Measurements from ENCODE around the gene RAB3IL1.

DNA sequence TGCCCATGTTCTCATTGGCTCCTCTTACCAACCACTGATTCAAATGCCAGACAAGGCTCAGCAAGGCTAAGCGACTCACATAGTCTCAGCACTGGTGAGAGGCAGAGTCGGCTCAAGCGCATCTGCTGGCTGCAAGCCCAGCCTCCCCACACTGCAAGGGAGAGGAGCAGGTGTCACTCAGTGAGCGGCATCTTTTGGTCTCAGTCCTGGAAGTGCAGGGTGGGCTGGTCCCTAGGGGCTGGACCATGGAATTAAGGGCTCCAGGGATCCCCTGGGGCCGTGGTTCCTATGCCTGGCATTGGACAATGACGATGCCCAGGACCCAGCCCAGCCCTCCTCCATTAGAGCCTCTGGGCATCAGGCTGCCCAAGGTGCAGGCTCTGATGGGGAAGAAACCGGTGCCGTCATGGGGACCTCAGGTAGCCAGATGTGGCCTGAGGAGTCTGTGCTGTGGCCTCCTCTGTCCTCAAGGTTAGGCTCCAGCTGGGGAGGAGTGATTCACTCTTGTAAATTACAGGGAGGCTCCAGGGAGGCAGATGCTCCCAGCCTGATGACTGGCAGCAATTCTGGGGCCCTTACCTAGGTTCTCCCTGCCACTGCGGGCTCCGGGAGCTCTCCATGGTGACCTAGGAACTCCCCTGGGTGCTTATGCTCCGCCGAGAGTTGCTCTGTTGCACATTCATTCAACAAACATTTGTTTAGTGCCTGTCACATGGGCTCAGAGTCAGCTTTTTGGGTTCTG lies 61.3 kb downstream of the RAB3IL1 start:
- TF ChIP-seq ZKSCAN1 (IDR thresholded peaks at IDR 0.05; ENCODE audit: low read depth, low read length) (no peak), PHF8 (IDR thresholded peaks at IDR 0.05; ENCODE audit: borderline replicate concordance, low read length) (no peak), NRF1 (conservative IDR thresholded peaks at IDR 0.05 in 1 of 2, IDR thresholded peaks at IDR 0.05 in 1 of 2) (no peak), CC2D1A (IDR thresholded peaks at IDR 0.05) (no peak), POLR2AphosphoS5 (IDR thresholded peaks at IDR 0.05; ENCODE audit: control insufficient read depth, insufficient read depth, low read depth, low read length) (no peak), SMAD4 (CRISPR knock-in tag; conservative IDR thresholded peaks at IDR 0.05) (no peak), MAX (CRISPR knock-in tag; IDR thresholded peaks at IDR 0.05) (no peak), CREM (IDR thresholded peaks at IDR 0.05; ENCODE audit: low read depth) (no peak), ILF3 (IDR thresholded peaks at IDR 0.05; ENCODE audit: borderline replicate concordance) (no peak)
- TF ChIP-seq, protein P1, sequence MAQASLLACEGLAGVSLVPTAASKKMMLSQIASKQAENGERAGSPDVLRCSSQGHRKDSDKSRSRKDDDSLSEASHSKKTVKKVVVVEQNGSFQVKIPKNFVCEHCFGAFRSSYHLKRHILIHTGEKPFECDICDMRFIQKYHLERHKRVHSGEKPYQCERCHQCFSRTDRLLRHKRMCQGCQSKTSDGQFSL (CRISPR knock-in tag; IDR thresholded peaks at IDR 0.05) = no peak
- TF ChIP-seq, protein P1 (tag; IDR thresholded peaks at IDR 0.05) = no peak
- TF ChIP-seq, protein P2, sequence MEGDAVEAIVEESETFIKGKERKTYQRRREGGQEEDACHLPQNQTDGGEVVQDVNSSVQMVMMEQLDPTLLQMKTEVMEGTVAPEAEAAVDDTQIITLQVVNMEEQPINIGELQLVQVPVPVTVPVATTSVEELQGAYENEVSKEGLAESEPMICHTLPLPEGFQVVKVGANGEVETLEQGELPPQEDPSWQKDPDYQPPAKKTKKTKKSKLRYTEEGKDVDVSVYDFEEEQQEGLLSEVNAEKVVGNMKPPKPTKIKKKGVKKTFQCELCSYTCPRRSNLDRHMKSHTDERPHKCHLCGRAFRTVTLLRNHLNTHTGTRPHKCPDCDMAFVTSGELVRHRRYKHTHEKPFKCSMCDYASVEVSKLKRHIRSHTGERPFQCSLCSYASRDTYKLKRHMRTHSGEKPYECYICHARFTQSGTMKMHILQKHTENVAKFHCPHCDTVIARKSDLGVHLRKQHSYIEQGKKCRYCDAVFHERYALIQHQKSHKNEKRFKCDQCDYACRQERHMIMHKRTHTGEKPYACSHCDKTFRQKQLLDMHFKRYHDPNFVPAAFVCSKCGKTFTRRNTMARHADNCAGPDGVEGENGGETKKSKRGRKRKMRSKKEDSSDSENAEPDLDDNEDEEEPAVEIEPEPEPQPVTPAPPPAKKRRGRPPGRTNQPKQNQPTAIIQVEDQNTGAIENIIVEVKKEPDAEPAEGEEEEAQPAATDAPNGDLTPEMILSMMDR (IDR thresholded peaks at IDR 0.05 in 2 of 3, conservative IDR thresholded peaks at IDR 0.05 in 1 of 3; ENCODE audit: insufficient read depth in 2 of 3, low read depth in 1 of 3, low read length in 3 of 3) = no peak

All from K562 (cell line).